Fibroblast of the aortic adventitia (primary cell): Measurements from ENCODE around the gene SPECC1. TPM values are rescaled to one million over a fixed set of nuclear protein-coding genes. Genes with fewer than 3 reads are reported as not detected.
A peak's percentile ranks its signal among the peaks of the same experiment; 100 is the strongest.

ENCODE experiments used
- DNase-seq: peaks from one replicate; pipeline ENCODE4 v3.0.0-alpha.2; 2010; ENCODE audit warnings: low read depth
- H3K4me3 ChIP-seq: 2 replicates; pipeline ENCODE4 v1.5.1; 2011; ENCODE audit warnings: low read depth, mild to moderate bottlenecking, control low read depth, low read length, moderate library complexity
- total RNA-seq: library from RNA; depleted of rRNA; stranded (reverse); fragments of >200 nt; gene quantifications from 2 replicates; pipeline ENCODE4 v1.2.3, GENCODE V29; 2012; ENCODE audit warnings: low replicate concordance
- TF ChIP-seq, protein P1 (sequence below): IDR thresholded peaks from 2 replicates; pipeline ENCODE4 v1.5.1; 2011; ENCODE audit warnings: mild to moderate bottlenecking, low read length, control low read depth, inconsistent platforms; ENCODE audit not compliant: insufficient read depth

SPECC1 gene
- total RNA-seq, 1 donor, result 16.8 TPM

DNA sequence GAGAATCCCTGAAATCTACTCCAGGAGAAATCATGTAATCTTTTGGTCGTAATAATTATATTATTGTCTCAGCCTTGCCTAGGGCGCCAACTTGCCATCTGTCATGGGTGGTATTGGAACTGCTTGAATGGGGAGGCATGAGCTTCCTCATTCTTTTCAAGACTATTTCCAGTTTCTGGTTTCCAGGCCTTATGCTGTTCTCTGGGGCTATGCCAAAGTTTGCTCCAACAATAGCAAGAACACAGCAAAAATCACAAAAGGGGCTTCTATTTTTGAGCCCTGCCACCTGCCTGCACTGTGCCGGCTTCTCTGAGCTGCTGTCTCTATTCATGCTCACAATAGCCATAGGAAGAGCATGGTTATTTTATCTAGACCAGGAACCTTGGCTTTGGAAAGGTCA, 111.7 kb downstream of the SPECC1 start:
- TF ChIP-seq, protein P1, sequence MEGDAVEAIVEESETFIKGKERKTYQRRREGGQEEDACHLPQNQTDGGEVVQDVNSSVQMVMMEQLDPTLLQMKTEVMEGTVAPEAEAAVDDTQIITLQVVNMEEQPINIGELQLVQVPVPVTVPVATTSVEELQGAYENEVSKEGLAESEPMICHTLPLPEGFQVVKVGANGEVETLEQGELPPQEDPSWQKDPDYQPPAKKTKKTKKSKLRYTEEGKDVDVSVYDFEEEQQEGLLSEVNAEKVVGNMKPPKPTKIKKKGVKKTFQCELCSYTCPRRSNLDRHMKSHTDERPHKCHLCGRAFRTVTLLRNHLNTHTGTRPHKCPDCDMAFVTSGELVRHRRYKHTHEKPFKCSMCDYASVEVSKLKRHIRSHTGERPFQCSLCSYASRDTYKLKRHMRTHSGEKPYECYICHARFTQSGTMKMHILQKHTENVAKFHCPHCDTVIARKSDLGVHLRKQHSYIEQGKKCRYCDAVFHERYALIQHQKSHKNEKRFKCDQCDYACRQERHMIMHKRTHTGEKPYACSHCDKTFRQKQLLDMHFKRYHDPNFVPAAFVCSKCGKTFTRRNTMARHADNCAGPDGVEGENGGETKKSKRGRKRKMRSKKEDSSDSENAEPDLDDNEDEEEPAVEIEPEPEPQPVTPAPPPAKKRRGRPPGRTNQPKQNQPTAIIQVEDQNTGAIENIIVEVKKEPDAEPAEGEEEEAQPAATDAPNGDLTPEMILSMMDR, result no peak
- no peak for DNase-seq
- no peak overlapping the region for H3K4me3 ChIP-seq

DNA sequence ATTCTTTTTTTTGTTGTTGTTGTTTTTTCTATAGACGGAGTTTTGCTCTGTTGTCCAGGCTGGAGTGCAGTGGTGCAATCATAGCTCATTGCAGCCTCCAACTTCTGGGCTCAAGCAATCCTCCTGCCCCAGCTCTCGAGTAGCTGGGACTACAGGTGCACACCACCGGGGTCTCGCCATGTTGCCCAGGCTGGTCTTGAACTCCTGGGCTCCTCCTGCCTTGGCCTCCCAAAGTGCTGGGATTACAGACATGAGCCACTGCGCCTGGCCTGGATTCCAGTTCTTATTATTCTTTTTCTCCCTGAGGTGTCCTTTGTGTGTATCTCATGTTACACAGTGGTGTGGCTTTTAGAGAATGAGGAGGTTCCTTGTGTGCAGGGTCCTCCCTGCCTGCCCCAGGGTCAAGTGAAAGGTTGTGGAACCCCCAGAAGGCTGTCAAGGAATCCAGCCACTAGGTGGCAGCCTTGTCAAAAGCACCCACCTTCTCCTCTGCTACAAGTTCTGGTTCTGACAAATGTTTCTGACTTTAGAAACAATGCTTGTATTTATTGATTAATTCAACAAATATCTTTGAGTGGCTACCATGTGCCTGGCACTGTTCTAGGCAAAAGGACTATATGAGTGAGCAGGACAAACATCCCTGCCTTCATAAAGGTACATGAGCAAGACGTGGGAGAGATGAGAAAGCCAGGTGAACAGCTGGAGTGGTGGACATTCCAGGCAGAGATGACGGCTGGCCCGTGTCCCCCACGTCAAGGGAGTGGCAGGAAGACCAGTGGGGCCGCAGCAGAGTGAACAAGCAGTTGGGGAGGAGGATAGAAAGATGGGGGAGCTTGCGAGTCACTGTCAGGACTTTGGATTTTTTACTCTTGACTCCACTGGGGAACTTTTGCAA, 112.4 kb downstream of the SPECC1 start:
- no peak overlapping the region for H3K4me3 ChIP-seq
- DNase-seq, result peak; percentile 68
- TF ChIP-seq, protein P1, result peak; percentile 88

DNA sequence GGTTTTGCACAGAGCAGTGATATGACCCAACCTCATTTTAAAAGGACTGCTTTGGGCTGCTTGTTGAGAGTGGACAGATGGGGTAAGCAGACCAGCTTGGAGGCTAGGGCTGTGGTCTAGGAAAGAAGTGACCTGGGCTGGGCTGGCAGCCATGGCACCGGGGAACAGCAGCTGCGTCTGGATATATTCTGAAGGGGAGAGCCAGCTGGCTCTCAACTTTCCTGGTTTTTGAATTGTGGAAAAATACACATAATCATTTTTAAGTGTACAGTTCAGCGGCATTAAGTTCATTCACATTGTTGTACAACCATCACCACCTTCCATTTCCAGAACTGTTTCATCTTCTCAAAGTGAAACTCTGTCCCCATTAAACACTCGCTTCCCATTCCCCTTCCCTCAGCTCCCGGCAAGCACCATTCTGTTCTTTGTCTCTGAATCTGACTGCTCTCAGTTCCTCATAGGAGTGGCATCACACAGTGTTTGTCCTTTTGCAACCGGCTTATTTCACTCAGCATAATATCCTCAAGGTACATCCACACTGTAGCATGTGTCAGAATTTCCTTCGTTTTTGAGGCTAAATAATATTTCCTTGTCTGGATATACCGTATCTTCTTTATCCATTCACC, 113.2 kb downstream of the SPECC1 start:
- no peak for DNase-seq
- TF ChIP-seq, protein P1, result no peak
- H3K4me3 ChIP-seq, result no peak overlapping the region

DNA sequence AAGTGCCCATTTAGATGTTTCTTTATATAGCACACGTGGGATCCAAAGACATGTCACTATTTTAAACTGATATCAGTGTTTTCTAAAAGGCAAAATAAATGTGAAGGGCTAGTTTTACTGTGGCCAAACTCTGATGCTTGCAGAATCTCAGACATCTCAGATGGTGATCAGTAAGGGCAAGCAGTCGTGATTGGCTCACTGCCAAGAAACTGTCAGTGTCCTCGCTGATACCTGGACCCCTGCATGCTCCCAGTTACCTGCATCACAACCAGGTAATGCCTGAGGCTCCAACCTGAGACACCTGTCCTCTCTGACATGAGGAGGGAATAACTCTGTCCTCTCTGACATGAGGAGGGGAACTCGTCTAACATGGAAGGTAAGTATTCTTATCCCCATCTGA, 114.0 kb downstream of the SPECC1 start:
- no peak overlapping the region for H3K4me3 ChIP-seq
- no peak for DNase-seq
- TF ChIP-seq, protein P1, result no peak

DNA sequence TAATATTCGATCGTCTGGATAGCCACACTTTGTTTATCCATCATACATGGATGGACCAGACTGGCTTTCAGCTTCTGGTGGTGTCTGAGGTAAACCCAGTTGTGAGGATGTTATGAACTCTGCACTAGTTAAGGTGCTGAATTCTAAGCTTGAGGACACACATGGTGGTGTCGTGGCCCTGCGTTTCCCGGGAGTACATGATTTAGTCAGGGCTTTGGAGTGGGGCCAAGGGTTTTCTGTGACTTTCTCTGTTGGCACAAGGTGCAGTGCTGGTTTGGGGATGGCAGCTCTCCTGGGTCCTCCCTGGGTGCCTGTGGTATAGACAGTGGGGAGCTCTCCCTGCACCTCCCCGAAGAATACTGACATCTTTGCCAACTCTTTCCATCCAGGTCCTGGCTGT, 116.6 kb downstream of the SPECC1 start:
- TF ChIP-seq, protein P1, result no peak
- H3K4me3 ChIP-seq, result no peak overlapping the region
- no peak for DNase-seq

DNA sequence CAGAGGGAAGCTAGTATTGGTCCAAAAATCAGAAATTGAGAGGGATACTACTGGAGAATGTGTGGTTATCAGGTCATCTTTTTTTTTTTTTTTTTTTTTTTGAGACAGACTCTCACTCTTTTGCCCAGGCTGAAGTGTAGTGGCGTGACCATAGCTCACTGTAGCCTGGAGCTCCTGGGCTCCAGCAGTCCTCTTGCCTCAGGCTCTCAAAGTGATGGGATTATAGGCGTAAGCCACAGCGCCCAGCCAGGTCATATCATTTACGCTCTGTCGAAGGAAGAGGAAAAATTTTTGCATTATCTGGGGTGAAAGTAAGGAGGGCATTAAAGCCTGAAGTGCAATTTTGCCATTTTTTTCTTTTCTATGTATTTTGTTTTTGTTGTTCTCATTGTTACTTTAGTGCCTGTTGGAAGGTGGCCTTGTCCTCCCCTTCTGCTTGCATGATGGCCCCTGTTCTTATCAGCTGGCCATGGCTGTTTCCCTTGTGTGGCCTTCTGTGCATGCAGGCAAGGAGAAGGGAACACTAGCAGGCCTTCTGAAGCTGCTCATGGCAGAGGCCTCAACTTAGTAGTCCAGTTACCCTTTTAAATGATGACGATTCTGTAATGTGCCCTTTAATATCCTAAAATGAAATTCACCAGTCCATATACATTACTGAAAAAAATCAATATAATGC, 118.3 kb downstream of the SPECC1 start:
- no peak for DNase-seq
- TF ChIP-seq, protein P1, result no peak
- H3K4me3 ChIP-seq, result no peak overlapping the region
